HepG2 (cell line): ENCODE results near the gene GLYR1. TPM values are rescaled to one million over a fixed set of nuclear protein-coding genes. Genes with fewer than 3 reads are reported as not detected.

Experiments used
- FOSL2 ChIP-seq: sonication (generic); formaldehyde crosslinking; IDR thresholded peaks from 2 replicates; pipeline ENCODE4 v1.4.0; 2020; ENCODE audit warnings: missing genetic modification reagents
- FOXA1 ChIP-seq, 2 experiments: fragments of 450-650 bp in 1 of 2; sonication (generic) in 1 of 2; formaldehyde crosslinking in 1 of 2; IDR thresholded peaks; 2 replicates each; pipeline versions ENCODE4 v1.4.0 to v1.6.1; 2016 to 2020; ENCODE audit warnings: missing genetic modification reagents in 1 of 2
- MAFF ChIP-seq: IDR thresholded peaks from 2 replicates; pipeline ENCODE4 v1.6.1; 2011; ENCODE audit warnings: low read depth, low read length, improper control_type of control experiment
- SATB2 ChIP-seq: sonication (generic); formaldehyde crosslinking; IDR thresholded peaks from 2 replicates; pipeline ENCODE4 v1.5.0; 2020; ENCODE audit warnings: missing genetic modification reagents
- ZNF556 ChIP-seq: sonication (generic); formaldehyde crosslinking; IDR thresholded peaks from 2 replicates; pipeline ENCODE4 v1.4.0; 2020; ENCODE audit warnings: mild to moderate bottlenecking, missing genetic modification reagents, borderline replicate concordance
- ZNF644 ChIP-seq: IDR thresholded peaks from 2 replicates; pipeline ENCODE4 v1.6.1; 2016; ENCODE audit warnings: low read depth
- polyA plus RNA-seq, 8 experiments: library from polyadenylated mRNA; depleted of rRNA in 3 of 8; stranded (reverse) in 7 of 8; unstranded in 1 of 8; fragments of >200 nt; fragmentation: Illumina TruSeq in 4 of 8; extraction: Trizol in 4 of 8; gene quantifications; 2 replicates each; pipeline versions ENCODE4 v1.2.1 to v1.2.3, GENCODE V29; 2011 to 2016; ENCODE audit warnings: low read depth in 4 of 8, missing spikeins in 1 of 8, mixed read lengths in 1 of 8; ENCODE audit not compliant: insufficient read depth in 1 of 8
- total RNA-seq, 5 experiments: library from RNA; depleted of rRNA; stranded (reverse); fragments of >200 nt; fragmentation: Illumina TruSeq; extraction: Trizol; gene quantifications; 2 replicates each; pipeline ENCODE4 v1.2.3, GENCODE V29; 2016; ENCODE audit warnings: low read depth in 1 of 5
- TF ChIP-seq, protein P1 (sequence below): sonication (generic); formaldehyde crosslinking; IDR thresholded peaks from 2 replicates; pipeline ENCODE4 v1.4.0; 2020; ENCODE audit warnings: mild to moderate bottlenecking, missing genetic modification reagents, borderline replicate concordance
- TF ChIP-seq, protein P2 (sequence below): sonication (generic); formaldehyde crosslinking; IDR thresholded peaks from 2 replicates; pipeline ENCODE4 v1.5.0; 2020; ENCODE audit warnings: missing genetic modification reagents
- TF ChIP-seq, protein P3 (sequence below): sonication (generic); formaldehyde crosslinking; IDR thresholded peaks from 2 replicates; pipeline ENCODE4 v1.5.0; 2020; ENCODE audit warnings: mild to moderate bottlenecking, missing genetic modification reagents
- TF ChIP-seq, protein P4 (sequence below): sonication (generic); formaldehyde crosslinking; IDR thresholded peaks from 2 replicates; pipeline ENCODE4 v1.4.0; 2020; ENCODE audit warnings: missing genetic modification reagents; ENCODE audit errors: not compliant biosample characterization
- TF ChIP-seq, protein P5 (sequence below): sonication (generic); formaldehyde crosslinking; IDR thresholded peaks from 2 replicates; pipeline ENCODE4; 2020; ENCODE audit warnings: missing genetic modification reagents, mild to moderate bottlenecking, borderline replicate concordance
- TF ChIP-seq, protein P6 (sequence below), 2 experiments: fragments of 450-650 bp in 1 of 2; sonication (generic) in 1 of 2; formaldehyde crosslinking; IDR thresholded peaks; 2 replicates each; pipeline versions ENCODE4 v1.5.0 to v1.8.0; 2020 to 2022; ENCODE audit warnings: mild to moderate bottlenecking in 1 of 2, missing genetic modification reagents in 1 of 2
- TF ChIP-seq, protein P7 (sequence below): sonication (generic); formaldehyde crosslinking; IDR thresholded peaks from 2 replicates; pipeline ENCODE4 v1.5.1; 2020; ENCODE audit warnings: mild to moderate bottlenecking, missing genetic modification reagents, moderate library complexity

GLYR1 gene
- total and polyA plus RNA-seq, 2 of the 13 experiments (the other 11 are each of a cell fraction or from before 2014, with no cell fraction given) = 28.3 to 48.7 TPM

DNA sequence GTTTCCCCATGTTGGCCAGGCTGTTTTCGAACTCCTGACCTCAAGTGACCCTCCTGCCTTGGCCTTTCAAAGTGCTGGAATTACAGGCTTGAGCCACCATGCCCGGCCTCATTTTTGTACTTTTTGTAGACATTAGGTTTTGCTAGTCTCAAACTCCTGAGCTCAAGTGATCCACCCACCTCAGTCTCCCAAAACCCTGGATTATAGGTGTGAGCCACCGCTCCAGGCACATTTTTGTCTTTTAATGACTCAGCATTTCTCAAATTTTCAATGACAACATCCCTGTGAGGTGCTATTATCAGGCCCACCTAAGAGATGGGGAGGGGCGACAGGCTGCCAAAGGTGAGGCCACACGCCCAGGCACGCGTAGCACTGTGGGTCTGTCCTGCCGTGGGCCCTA, 60.0 kb downstream of the GLYR1 start (continued):
- TF ChIP-seq, protein P1, sequence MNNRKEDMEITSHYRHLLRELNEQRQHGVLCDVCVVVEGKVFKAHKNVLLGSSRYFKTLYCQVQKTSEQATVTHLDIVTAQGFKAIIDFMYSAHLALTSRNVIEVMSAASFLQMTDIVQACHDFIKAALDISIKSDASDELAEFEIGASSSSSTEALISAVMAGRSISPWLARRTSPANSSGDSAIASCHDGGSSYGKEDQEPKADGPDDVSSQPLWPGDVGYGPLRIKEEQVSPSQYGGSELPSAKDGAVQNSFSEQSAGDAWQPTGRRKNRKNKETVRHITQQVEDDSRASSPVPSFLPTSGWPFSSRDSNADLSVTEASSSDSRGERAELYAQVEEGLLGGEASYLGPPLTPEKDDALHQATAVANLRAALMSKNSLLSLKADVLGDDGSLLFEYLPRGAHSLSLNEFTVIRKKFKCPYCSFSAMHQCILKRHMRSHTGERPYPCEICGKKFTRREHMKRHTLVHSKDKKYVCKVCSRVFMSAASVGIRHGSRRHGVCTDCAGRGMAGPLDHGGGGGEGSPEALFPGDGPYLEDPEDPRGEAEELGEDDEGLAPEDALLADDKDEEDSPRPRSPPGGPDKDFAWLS = no peak
- TF ChIP-seq ZNF644 (CRISPR knock-in tag) = no peak
- TF ChIP-seq, protein P2, sequence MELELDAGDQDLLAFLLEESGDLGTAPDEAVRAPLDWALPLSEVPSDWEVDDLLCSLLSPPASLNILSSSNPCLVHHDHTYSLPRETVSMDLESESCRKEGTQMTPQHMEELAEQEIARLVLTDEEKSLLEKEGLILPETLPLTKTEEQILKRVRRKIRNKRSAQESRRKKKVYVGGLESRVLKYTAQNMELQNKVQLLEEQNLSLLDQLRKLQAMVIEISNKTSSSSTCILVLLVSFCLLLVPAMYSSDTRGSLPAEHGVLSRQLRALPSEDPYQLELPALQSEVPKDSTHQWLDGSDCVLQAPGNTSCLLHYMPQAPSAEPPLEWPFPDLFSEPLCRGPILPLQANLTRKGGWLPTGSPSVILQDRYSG (CRISPR knock-in tag) = no peak
- peak; percentile 92 for TF ChIP-seq MAFF
- TF ChIP-seq, protein P3, sequence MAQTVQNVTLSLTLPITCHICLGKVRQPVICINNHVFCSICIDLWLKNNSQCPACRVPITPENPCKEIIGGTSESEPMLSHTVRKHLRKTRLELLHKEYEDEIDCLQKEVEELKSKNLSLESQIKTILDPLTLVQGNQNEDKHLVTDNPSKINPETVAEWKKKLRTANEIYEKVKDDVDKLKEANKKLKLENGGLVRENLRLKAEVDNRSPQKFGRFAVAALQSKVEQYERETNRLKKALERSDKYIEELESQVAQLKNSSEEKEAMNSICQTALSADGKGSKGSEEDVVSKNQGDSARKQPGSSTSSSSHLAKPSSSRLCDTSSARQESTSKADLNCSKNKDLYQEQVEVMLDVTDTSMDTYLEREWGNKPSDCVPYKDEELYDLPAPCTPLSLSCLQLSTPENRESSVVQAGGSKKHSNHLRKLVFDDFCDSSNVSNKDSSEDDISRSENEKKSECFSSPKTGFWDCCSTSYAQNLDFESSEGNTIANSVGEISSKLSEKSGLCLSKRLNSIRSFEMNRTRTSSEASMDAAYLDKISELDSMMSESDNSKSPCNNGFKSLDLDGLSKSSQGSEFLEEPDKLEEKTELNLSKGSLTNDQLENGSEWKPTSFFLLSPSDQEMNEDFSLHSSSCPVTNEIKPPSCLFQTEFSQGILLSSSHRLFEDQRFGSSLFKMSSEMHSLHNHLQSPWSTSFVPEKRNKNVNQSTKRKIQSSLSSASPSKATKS (CRISPR knock-in tag) = no peak
- no peak for TF ChIP-seq FOSL2 (CRISPR knock-in tag)
- 0 out of 2 replicates have a peak, but pooled peaks have one; percentile 26 for TF ChIP-seq ZNF556 (CRISPR knock-in tag)
- TF ChIP-seq SATB2 (CRISPR knock-in tag) = no peak
- TF ChIP-seq, protein P4, sequence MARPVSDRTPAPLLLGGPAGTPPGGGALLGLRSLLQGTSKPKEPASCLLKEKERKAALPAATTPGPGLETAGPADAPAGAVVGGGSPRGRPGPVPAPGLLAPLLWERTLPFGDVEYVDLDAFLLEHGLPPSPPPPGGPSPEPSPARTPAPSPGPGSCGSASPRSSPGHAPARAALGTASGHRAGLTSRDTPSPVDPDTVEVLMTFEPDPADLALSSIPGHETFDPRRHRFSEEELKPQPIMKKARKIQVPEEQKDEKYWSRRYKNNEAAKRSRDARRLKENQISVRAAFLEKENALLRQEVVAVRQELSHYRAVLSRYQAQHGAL (CRISPR knock-in tag) = no peak
- TF ChIP-seq, protein P5, sequence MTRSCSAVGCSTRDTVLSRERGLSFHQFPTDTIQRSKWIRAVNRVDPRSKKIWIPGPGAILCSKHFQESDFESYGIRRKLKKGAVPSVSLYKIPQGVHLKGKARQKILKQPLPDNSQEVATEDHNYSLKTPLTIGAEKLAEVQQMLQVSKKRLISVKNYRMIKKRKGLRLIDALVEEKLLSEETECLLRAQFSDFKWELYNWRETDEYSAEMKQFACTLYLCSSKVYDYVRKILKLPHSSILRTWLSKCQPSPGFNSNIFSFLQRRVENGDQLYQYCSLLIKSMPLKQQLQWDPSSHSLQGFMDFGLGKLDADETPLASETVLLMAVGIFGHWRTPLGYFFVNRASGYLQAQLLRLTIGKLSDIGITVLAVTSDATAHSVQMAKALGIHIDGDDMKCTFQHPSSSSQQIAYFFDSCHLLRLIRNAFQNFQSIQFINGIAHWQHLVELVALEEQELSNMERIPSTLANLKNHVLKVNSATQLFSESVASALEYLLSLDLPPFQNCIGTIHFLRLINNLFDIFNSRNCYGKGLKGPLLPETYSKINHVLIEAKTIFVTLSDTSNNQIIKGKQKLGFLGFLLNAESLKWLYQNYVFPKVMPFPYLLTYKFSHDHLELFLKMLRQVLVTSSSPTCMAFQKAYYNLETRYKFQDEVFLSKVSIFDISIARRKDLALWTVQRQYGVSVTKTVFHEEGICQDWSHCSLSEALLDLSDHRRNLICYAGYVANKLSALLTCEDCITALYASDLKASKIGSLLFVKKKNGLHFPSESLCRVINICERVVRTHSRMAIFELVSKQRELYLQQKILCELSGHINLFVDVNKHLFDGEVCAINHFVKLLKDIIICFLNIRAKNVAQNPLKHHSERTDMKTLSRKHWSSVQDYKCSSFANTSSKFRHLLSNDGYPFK = no peak
- TF ChIP-seq, protein P6, sequence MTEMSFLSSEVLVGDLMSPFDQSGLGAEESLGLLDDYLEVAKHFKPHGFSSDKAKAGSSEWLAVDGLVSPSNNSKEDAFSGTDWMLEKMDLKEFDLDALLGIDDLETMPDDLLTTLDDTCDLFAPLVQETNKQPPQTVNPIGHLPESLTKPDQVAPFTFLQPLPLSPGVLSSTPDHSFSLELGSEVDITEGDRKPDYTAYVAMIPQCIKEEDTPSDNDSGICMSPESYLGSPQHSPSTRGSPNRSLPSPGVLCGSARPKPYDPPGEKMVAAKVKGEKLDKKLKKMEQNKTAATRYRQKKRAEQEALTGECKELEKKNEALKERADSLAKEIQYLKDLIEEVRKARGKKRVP (CRISPR knock-in tag; IDR thresholded peaks at IDR 0.05) = no peak
- TF ChIP-seq, protein P7, sequence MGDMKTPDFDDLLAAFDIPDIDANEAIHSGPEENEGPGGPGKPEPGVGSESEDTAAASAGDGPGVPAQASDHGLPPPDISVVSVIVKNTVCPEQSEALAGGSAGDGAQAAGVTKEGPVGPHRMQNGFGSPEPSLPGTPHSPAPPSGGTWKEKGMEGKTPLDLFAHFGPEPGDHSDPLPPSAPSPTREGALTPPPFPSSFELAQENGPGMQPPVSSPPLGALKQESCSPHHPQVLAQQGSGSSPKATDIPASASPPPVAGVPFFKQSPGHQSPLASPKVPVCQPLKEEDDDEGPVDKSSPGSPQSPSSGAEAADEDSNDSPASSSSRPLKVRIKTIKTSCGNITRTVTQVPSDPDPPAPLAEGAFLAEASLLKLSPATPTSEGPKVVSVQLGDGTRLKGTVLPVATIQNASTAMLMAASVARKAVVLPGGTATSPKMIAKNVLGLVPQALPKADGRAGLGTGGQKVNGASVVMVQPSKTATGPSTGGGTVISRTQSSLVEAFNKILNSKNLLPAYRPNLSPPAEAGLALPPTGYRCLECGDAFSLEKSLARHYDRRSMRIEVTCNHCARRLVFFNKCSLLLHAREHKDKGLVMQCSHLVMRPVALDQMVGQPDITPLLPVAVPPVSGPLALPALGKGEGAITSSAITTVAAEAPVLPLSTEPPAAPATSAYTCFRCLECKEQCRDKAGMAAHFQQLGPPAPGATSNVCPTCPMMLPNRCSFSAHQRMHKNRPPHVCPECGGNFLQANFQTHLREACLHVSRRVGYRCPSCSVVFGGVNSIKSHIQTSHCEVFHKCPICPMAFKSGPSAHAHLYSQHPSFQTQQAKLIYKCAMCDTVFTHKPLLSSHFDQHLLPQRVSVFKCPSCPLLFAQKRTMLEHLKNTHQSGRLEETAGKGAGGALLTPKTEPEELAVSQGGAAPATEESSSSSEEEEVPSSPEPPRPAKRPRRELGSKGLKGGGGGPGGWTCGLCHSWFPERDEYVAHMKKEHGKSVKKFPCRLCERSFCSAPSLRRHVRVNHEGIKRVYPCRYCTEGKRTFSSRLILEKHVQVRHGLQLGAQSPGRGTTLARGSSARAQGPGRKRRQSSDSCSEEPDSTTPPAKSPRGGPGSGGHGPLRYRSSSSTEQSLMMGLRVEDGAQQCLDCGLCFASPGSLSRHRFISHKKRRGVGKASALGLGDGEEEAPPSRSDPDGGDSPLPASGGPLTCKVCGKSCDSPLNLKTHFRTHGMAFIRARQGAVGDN (CRISPR knock-in tag) = no peak
- TF ChIP-seq FOXA1 (IDR thresholded peaks at IDR 0.05) = no peak
- no peak for TF ChIP-seq FOXA1 (CRISPR knock-in tag; IDR thresholded peaks at IDR 0.05)
